GM12865 (cell line): ENCODE results near the gene PCDH15.

Source experiments
- DNase-seq: peaks from one replicate; pipeline ENCODE4 v3.0.0; 2010; ENCODE audit warnings: low read depth
- H3K4me3 ChIP-seq: 2 replicates; pipeline ENCODE4 v1.5.1; 2011; ENCODE audit warnings: mild to moderate bottlenecking, low read depth, low read length, control low read depth
- CTCF ChIP-seq: IDR thresholded peaks from 2 replicates; pipeline ENCODE4 v1.5.1; 2011; ENCODE audit warnings: low read length, control low read depth, low read depth, inconsistent platforms; ENCODE audit not compliant: insufficient read depth; ENCODE audit errors: missing control alignments

Gene PCDH15

GRCh38 chr10:53827261-53827660 lies 973.8 kb downstream of the PCDH15 start:
- no peak for DNase-seq
- no peak overlapping the region for H3K4me3 ChIP-seq
- no peak for TF ChIP-seq CTCF

- TF ChIP-seq CTCF = no peak
- peak; percentile 0 for DNase-seq
- no peak overlapping the region for H3K4me3 ChIP-seq
Measured at GRCh38 chr10:53808677-53809372, 992.2 kb downstream of the PCDH15 start.

GRCh38 chr10:53786236-53786900 lies 1014.7 kb downstream of the PCDH15 start:
- no peak overlapping the region for H3K4me3 ChIP-seq
- DNase-seq = peak; percentile 8
- peak; percentile 20 for TF ChIP-seq CTCF

- H3K4me3 ChIP-seq = no peak overlapping the region
- no peak for DNase-seq
- no peak for TF ChIP-seq CTCF
Measured at GRCh38 chr10:53771701-53772100, 1029.3 kb downstream of the PCDH15 start.

- no peak overlapping the region for H3K4me3 ChIP-seq
- no peak for TF ChIP-seq CTCF
- DNase-seq = no peak
Measured at GRCh38 chr10:53770903-53771302, 1030.1 kb downstream of the PCDH15 start.

- no peak for DNase-seq
- TF ChIP-seq CTCF = no peak
Measured at GRCh38 chr10:53765311-53765710, 1035.7 kb downstream of the PCDH15 start.

More at GRCh38 chr10:53765311-53765710, 1035.7 kb downstream of the PCDH15 start:
- H3K4me3 ChIP-seq = no peak overlapping the region
